B cell (primary cell): Measurements from ENCODE around the gene NPY. TPM values are rescaled to one million over a fixed set of nuclear protein-coding genes. Genes with fewer than 3 reads are reported as not detected.

Experiments used
- ATAC-seq: fragments of 200-7000 bp; cut with Tn5 transposase; one replicate; pipeline ENCODE4 v1.10.0; 2021; ENCODE audit warnings: low read depth, mild to moderate bottlenecking, moderate number of reproducible peaks, moderate library complexity
- CTCF ChIA-PET: fragments of 350-600 bp; sonication (Branson Sonifier 250); formaldehyde crosslinking; loops from one replicate; lab custom pipeline; 2021; ENCODE audit warnings: antibody characterized with exemption, inconsistent platforms; lab: Charles Lee
- POLR2A ChIA-PET: fragments of 350-600 bp; sonication (Branson Sonifier 250); formaldehyde crosslinking; loops from one replicate; lab custom pipeline; 2021; ENCODE audit warnings: antibody characterized with exemption; lab: Charles Lee
- DNase-seq: peaks from one replicate; pipeline ENCODE4 v3.0.0; 2013
- H2AFZ ChIP-seq: 2 replicates; pipeline ENCODE4 v1.6.1; 2012; ENCODE audit warnings: mild to moderate bottlenecking, low read depth, low read length; ENCODE audit not compliant: insufficient read depth, poor library complexity, severe bottlenecking
- H3K27ac ChIP-seq, 2 donors: 1 replicate in 1 of 2; 2 replicates in 1 of 2; pipeline ENCODE4 v1.5.1; 2012 to 2013; ENCODE audit warnings: low read length in 2 of 2, mild to moderate bottlenecking in 2 of 2, moderate library complexity in 1 of 2
- H3K27me3 ChIP-seq, 4 experiments: fragments of 200-600 bp in 1 of 4; sonication (generic) in 1 of 4; replicated peaks in 1 of 4; 1 replicate in 2 of 4; 2 replicates in 2 of 4; pipeline versions ENCODE4 v1.6.1 to v1.7.0; 2013 to 2016; ENCODE audit warnings: low read length in 3 of 4, mild to moderate bottlenecking in 2 of 4, mixed read lengths in 1 of 4, moderate library complexity in 1 of 4; ENCODE audit not compliant: insufficient read depth in 4 of 4, control insufficient read depth in 3 of 4; ENCODE audit errors: control extremely low read depth in 1 of 4
- H3K36me3 ChIP-seq, 2 experiments: replicated peaks in 1 of 2; 1 replicate in 1 of 2; 2 replicates in 1 of 2; pipeline versions ENCODE4 v1.6.1 to v1.7.1; 2013; ENCODE audit warnings: low read length in 1 of 2; ENCODE audit not compliant: insufficient read depth in 2 of 2, control insufficient read depth in 1 of 2; ENCODE audit errors: control extremely low read depth in 1 of 2, extremely low read depth in 1 of 2
- H3K4me1 ChIP-seq, 2 donors: fragments of 200-600 bp in 1 of 2; sonication (generic) in 1 of 2; 1 replicate in 1 of 2; 2 replicates in 1 of 2; pipeline versions ENCODE4 v1.5.1 to v1.6.1; 2013 to 2017; ENCODE audit warnings: low read length in 2 of 2; ENCODE audit not compliant: control insufficient read depth in 2 of 2, insufficient read depth in 2 of 2
- H3K4me2 ChIP-seq: replicated peaks from 2 replicates; pipeline ENCODE3; 2012; ENCODE audit warnings: mild to moderate bottlenecking, low read depth, low read length; ENCODE audit not compliant: poor library complexity, severe bottlenecking
- H3K4me3 ChIP-seq, 5 experiments: fragments of 200-600 bp in 1 of 5; sonication (generic) in 1 of 5; 1 replicate in 3 of 5; 2 replicates in 2 of 5; pipeline versions ENCODE4 v1.5.1 to v1.7.0; 2011 to 2016; ENCODE audit warnings: low read length in 4 of 5, mild to moderate bottlenecking in 4 of 5, low read depth in 2 of 5, control low read depth in 1 of 5, moderate library complexity in 1 of 5; ENCODE audit not compliant: insufficient read depth in 1 of 5; ENCODE audit errors: control extremely low read depth in 1 of 5, extremely low read depth in 1 of 5
- H3K79me2 ChIP-seq: fragments of 200-600 bp; sonication (generic); one replicate; pipeline ENCODE4 v1.6.0; 2016; ENCODE audit warnings: low read length; ENCODE audit not compliant: control insufficient read depth, insufficient read depth
- H3K9ac ChIP-seq: fragments of 200-600 bp; sonication (generic); 2 replicates; pipeline ENCODE4 v1.6.1; 2017; ENCODE audit warnings: mild to moderate bottlenecking, low read length, moderate library complexity
- H3K9me3 ChIP-seq, 3 donors: one replicate each; pipeline versions ENCODE4 v1.6.1 to v1.7.1; 2013; ENCODE audit warnings: low read length in 2 of 3; ENCODE audit not compliant: control insufficient read depth in 2 of 3, insufficient read depth in 1 of 3; ENCODE audit errors: control extremely low read depth in 1 of 3
- H4K20me1 ChIP-seq: 2 replicates; pipeline ENCODE4 v1.6.0; 2012; ENCODE audit warnings: mild to moderate bottlenecking, low read length; ENCODE audit not compliant: insufficient read depth, control insufficient read depth, poor library complexity, severe bottlenecking
- H3K27ac Mint-ChIP-seq: one replicate; pipeline ENCODE4 v1.8.0; 2021; ENCODE audit warnings: mixed read lengths
- H3K27me3 Mint-ChIP-seq: one replicate; pipeline ENCODE4 v1.8.0; 2021; ENCODE audit warnings: mixed read lengths
- H3K4me1 Mint-ChIP-seq: one replicate; pipeline ENCODE4 v1.8.0; 2021; ENCODE audit warnings: mixed read lengths
- H3K4me3 Mint-ChIP-seq: one replicate; pipeline ENCODE4 v1.8.0; 2021; ENCODE audit warnings: mixed read lengths
- H3K9me3 Mint-ChIP-seq: one replicate; pipeline ENCODE4 v1.8.0; 2022; ENCODE audit warnings: mixed read lengths; ENCODE audit not compliant: insufficient read depth
- EZH2 ChIP-seq: IDR thresholded peaks from 2 replicates; pipeline ENCODE4 v1.6.1; 2012; ENCODE audit warnings: borderline replicate concordance, low read depth, mild to moderate bottlenecking, moderate library complexity, low read length; ENCODE audit not compliant: insufficient read depth, poor library complexity, severe bottlenecking
- WGBS: methylation state at CpG from one replicate; pipeline ENCODE4 v1.1.5; 2013; ENCODE audit warnings: missing lambda C conversion rate; ENCODE audit not compliant: insufficient coverage; 5-methylcytosine and 5-hydroxymethylcytosine counted together
- intact Hi-C: fragments of 100-400 bp; cut with micrococcal nuclease; formaldehyde crosslinking; loops from one replicate; pipeline ENCODE4 v1.10.0; 2022
- polyA plus RNA-seq: library from polyadenylated mRNA; depleted of rRNA; stranded (reverse); fragments of >200 nt; gene quantifications from 2 replicates; pipeline ENCODE4 v1.2.3, GENCODE V29; 2012
- total RNA-seq, 2 donors: library from RNA; stranded (reverse); fragments of 120-200 nt in 1 of 2; gene quantifications; 1 replicate in 1 of 2; 2 replicates in 1 of 2; pipeline versions ENCODE4 v1.2.3 to v1.2.4, GENCODE V29; 2013 to 2022
- TF ChIP-seq, protein P1 (sequence below): fragments of 200-600 bp; IDR thresholded peaks from one replicate; pipeline ENCODE4 v1.8.0; 2022; ENCODE audit warnings: antibody characterized with exemption, mild to moderate bottlenecking

Gene NPY
- total and polyA plus RNA-seq, 2 donors (not counting 1 experiment from before 2014, with no cell fraction given), result not detected

DNA sequence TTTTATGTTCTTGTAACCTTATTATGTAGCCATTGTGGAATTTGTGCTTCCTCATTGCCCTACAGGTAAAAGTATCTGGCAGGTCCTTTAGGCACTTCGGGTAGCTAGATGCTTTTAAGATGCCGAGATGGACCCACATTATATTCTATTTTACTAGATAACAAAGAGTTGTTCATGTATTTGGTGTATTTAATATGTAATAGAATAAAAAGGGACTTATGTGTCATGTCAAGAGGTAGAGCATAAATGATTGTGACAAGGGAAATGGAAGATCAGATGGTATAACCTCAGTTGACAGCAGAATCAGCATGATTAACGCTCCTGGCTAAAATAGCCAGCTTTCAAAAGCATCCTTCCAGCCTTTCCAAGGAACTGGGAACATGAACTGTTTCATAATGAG, 50.6 kb downstream of the NPY start:
- no peak for DNase-seq
- no peak for ATAC-seq
- H3K9me3 ChIP-seq, result peaks cover 0 to 5% (median 3%) of the 10 kb centered on the region in 3 donors
- Mint-ChIP-seq H3K9me3 (peaks cover 4% of the 10 kb centered on the region), H3K27me3 (peaks cover 24% of the 10 kb centered on the region), H3K27ac (no peak overlapping the region), H3K4me1 (no peaks in the 10 kb centered on the region), H3K4me3 (no peak overlapping the region)
- H4K20me1 ChIP-seq, result no peaks in the 10 kb centered on the region
- no peaks in the 10 kb centered on the region for H3K4me1 ChIP-seq
- H3K79me2 ChIP-seq, result no peaks in the 10 kb centered on the region
- ChIA-PET CTCF (no interaction called here), POLR2A (no interaction called here)
- H3K4me3 ChIP-seq, result no peak overlapping the region
- WGBS, result no CpG with 5 or more reads among the region's 3 CpGs
- intact Hi-C loops, result no loop called here
- peaks cover 0 to 4% (median 0%) of the 10 kb centered on the region in 4 experiments for H3K27me3 ChIP-seq
- TF ChIP-seq, protein P1, sequence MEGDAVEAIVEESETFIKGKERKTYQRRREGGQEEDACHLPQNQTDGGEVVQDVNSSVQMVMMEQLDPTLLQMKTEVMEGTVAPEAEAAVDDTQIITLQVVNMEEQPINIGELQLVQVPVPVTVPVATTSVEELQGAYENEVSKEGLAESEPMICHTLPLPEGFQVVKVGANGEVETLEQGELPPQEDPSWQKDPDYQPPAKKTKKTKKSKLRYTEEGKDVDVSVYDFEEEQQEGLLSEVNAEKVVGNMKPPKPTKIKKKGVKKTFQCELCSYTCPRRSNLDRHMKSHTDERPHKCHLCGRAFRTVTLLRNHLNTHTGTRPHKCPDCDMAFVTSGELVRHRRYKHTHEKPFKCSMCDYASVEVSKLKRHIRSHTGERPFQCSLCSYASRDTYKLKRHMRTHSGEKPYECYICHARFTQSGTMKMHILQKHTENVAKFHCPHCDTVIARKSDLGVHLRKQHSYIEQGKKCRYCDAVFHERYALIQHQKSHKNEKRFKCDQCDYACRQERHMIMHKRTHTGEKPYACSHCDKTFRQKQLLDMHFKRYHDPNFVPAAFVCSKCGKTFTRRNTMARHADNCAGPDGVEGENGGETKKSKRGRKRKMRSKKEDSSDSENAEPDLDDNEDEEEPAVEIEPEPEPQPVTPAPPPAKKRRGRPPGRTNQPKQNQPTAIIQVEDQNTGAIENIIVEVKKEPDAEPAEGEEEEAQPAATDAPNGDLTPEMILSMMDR, result no peak
- no peak for TF ChIP-seq EZH2
- H3K27ac ChIP-seq, result no peak overlapping the region
- H3K9ac ChIP-seq, result no peak overlapping the region
- H2AFZ ChIP-seq, result no peak overlapping the region
- H3K4me2 ChIP-seq, result no peak overlapping the region
- H3K36me3 ChIP-seq, result no peaks in the 10 kb centered on the region

DNA sequence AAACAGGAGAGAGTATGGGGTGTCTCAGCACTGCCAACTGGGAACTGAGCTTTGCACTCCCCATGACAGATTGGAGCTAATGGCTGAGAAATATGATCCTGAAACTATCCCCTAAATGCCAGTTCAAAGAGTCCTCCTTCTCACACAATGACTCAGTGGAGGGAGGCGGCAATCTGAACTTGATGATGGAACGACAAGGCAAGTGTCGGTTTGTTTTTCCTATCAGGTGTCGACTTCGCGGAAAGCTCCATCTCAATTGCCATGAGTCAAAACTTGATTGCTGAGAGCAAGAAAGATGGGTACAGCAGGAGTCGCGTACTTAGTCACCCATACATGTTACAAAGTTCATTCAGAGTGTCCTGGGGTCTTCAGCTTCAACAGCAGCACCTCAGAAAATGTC, 52.5 kb downstream of the NPY start:
- CTCF ChIA-PET, result interaction anchor here (1.6 kb wide), 1 partner anchor 12 kb away, joined by 3 read pairs; no protein-coding TSS in a partner anchor
- no peaks in the 10 kb centered on the region for H3K79me2 ChIP-seq
- POLR2A ChIA-PET, result no interaction called here
- Mint-ChIP-seq H3K9me3 (peaks cover 4% of the 10 kb centered on the region), H3K27me3 (peaks cover 24% of the 10 kb centered on the region), H3K27ac (no peak overlapping the region), H3K4me3 (no peak overlapping the region), H3K4me1 (no peaks in the 10 kb centered on the region)
- no peak overlapping the region for H3K9ac ChIP-seq
- no peaks in the 10 kb centered on the region for H4K20me1 ChIP-seq
- H3K4me3 ChIP-seq, result no peak overlapping the region
- H3K4me1 ChIP-seq, result no peaks in the 10 kb centered on the region
- H3K9me3 ChIP-seq, result peaks cover 0 to 5% (median 3%) of the 10 kb centered on the region in 3 donors
- 44% methylated on average over 7 of the region's 8 CpGs for WGBS
- ATAC-seq (no peak), DNase-seq (no peak)
- TF ChIP-seq, protein P1, result no peak
- no peak for TF ChIP-seq EZH2
- no peaks in the 10 kb centered on the region for H3K36me3 ChIP-seq
- intact Hi-C loops, result no loop called here
- no peak overlapping the region for H3K4me2 ChIP-seq
- peaks cover 0 to 4% (median 0%) of the 10 kb centered on the region in 4 experiments for H3K27me3 ChIP-seq
- H3K27ac ChIP-seq, result no peak overlapping the region
- H2AFZ ChIP-seq, result no peak overlapping the region
